Transverse colon (tissue), 4 donors: ENCODE results near the gene C10orf53. TPM values are rescaled to one million over a fixed set of nuclear protein-coding genes. Genes with fewer than 3 reads are reported as not detected.

Experiments used
- DNase-seq: peaks from one replicate; pipeline ENCODE4 v3.0.0-alpha.2; 2019
- H3K27ac ChIP-seq, 4 donors: fragments of 200-600 bp; sonication (generic); 2 replicates each; pipeline ENCODE4 v1.5.1; 2016 to 2018; ENCODE audit warnings: inconsistent platforms in 4 of 4
- H3K27me3 ChIP-seq: fragments of 200-600 bp; sonication (generic); 2 replicates; pipeline ENCODE4 v1.5.1; 2017; ENCODE audit warnings: inconsistent platforms
- H3K36me3 ChIP-seq, 4 donors: fragments of 200-600 bp; sonication (generic); 2 replicates each; pipeline ENCODE4 v1.5.1; 2017 to 2019; ENCODE audit warnings: inconsistent platforms in 4 of 4
- H3K4me1 ChIP-seq, 4 donors: fragments of 200-600 bp; sonication (generic); 2 replicates each; pipeline ENCODE4 v1.5.1; 2017 to 2020; ENCODE audit warnings: inconsistent platforms in 4 of 4
- H3K4me3 ChIP-seq, 4 donors: fragments of 200-600 bp; sonication (generic); 1 replicate in 1 of 4; 2 replicates in 3 of 4; pipeline versions ENCODE4 v1.5.1 to v1.6.1; 2017 to 2019; ENCODE audit warnings: inconsistent platforms in 4 of 4
- H3K9me3 ChIP-seq, 2 donors: fragments of 200-600 bp; sonication (generic); 2 replicates each; pipeline ENCODE4 v1.5.1; 2017 to 2019; ENCODE audit warnings: inconsistent platforms in 2 of 2
- EP300 ChIP-seq: sonication (generic); formaldehyde crosslinking; IDR thresholded peaks from one replicate; pipeline ENCODE4 v1.6.1; 2017; ENCODE audit warnings: antibody characterized with exemption, low read depth
- POLR2A ChIP-seq: fragments of 450-650 bp; IDR thresholded peaks from one replicate; pipeline ENCODE4 v1.6.1; 2016; ENCODE audit warnings: antibody characterized with exemption, mild to moderate bottlenecking, moderate library complexity
- POLR2AphosphoS5 ChIP-seq, 3 donors: sonication (generic); formaldehyde crosslinking; IDR thresholded peaks; one replicate each; pipeline ENCODE4 v1.6.1; 2016; ENCODE audit warnings: antibody characterized with exemption in 3 of 3
- WGBS, 2 donors: methylation state at CpG; one replicate each; pipeline ENCODE4 v1.1.5; 2018; ENCODE audit warnings: low coverage in 1 of 2; 5-methylcytosine and 5-hydroxymethylcytosine counted together
- in situ Hi-C, 4 donors: fragments of 200-750 bp; cut with MboI; loops; one replicate each; pipeline versions ENCODE4 v1.15.0 to v1.15.1; 2017; ENCODE audit warnings: low sequenced_read_pairs in 3 of 4, low pct_ligation_motif_present in 1 of 4, low pct_unique_long_range_greater_than_20kb in 1 of 4
- intact Hi-C: fragments of 100-400 bp; cut with DNase I; formaldehyde crosslinking; loops from one replicate; pipeline ENCODE4 v1.15.1; 2023; ENCODE audit warnings: low total_unique reads
- total RNA-seq, 4 donors: library from RNA; depleted of rRNA; stranded (reverse); fragments of >200 nt; gene quantifications; one replicate each; pipeline ENCODE4 v1.1.0, GENCODE V29; 2016
- TF ChIP-seq, protein P1 (sequence below), 5 experiments: fragments of 200-600 bp in 3 of 5; fragments of 450-650 bp in 2 of 5; sonication (generic) in 3 of 5; IDR thresholded peaks; 1 replicate in 2 of 5; 2 replicates in 3 of 5; pipeline ENCODE4 v1.5.1; 2016 to 2017; ENCODE audit warnings: antibody characterized with exemption in 5 of 5, inconsistent platforms in 3 of 5, mild to moderate bottlenecking in 2 of 5, moderate library complexity in 1 of 5

C10orf53 gene
- total RNA-seq, 4 donors from 2014 or later, result not detected

DNA sequence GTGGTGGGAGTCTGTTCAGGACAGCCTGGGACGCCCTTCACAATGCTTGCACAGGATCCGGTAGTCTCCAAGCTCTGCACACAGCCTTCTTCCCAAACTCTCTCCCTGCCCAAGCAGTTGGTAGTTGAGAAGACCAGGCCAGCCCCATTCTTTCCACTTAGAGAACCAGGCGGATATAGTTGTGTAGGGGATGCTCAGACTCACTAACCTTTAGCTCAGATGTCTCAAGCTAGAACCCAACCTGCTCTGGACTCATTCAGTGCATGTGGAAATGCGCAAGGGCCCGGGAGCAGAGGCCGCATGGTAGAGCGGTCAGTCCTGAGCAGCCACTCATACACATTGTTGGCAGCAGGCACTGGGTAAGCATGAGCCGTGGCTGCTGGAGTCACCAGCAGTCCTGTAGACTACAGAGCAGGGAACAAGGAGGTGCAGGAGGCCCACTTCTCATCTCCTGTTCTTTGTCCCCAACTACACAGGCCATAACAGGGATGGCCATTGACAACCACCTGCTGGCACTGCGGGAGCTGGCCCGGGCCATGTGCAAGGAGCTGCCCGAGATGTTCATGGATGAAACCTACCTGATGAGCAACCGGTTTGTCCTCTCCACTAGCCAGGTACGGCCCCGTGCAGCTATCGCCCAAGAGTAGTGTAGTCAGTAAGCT, 17.2 kb upstream of the C10orf53 start:
- Histone ChIP-seq H3K27me3 (no peaks in the 10 kb centered on the region), H3K4me3 (no peak overlapping the region), H3K36me3 (no peaks in the 10 kb centered on the region), H3K9me3 (no peaks in the 10 kb centered on the region), H3K27ac (no peak overlapping the region), H3K4me1 (no peaks in the 10 kb centered on the region)
- 89% methylated on average over 15 of the region's 15 CpGs; no CpG with 5 or more reads in 1 of the 2 donors for whole genome bisulfite sequencing, 2 donors
- no peak for DNase-seq
- in situ Hi-C loops (no loop called here), intact Hi-C loops (no loop called here)
- no peak for TF ChIP-seq POLR2A
- TF ChIP-seq, protein P1, sequence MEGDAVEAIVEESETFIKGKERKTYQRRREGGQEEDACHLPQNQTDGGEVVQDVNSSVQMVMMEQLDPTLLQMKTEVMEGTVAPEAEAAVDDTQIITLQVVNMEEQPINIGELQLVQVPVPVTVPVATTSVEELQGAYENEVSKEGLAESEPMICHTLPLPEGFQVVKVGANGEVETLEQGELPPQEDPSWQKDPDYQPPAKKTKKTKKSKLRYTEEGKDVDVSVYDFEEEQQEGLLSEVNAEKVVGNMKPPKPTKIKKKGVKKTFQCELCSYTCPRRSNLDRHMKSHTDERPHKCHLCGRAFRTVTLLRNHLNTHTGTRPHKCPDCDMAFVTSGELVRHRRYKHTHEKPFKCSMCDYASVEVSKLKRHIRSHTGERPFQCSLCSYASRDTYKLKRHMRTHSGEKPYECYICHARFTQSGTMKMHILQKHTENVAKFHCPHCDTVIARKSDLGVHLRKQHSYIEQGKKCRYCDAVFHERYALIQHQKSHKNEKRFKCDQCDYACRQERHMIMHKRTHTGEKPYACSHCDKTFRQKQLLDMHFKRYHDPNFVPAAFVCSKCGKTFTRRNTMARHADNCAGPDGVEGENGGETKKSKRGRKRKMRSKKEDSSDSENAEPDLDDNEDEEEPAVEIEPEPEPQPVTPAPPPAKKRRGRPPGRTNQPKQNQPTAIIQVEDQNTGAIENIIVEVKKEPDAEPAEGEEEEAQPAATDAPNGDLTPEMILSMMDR (IDR thresholded peaks at IDR 0.05), result no peak
- no peak for TF ChIP-seq EP300
- no peak for TF ChIP-seq POLR2AphosphoS5 (IDR thresholded peaks at IDR 0.05)

DNA sequence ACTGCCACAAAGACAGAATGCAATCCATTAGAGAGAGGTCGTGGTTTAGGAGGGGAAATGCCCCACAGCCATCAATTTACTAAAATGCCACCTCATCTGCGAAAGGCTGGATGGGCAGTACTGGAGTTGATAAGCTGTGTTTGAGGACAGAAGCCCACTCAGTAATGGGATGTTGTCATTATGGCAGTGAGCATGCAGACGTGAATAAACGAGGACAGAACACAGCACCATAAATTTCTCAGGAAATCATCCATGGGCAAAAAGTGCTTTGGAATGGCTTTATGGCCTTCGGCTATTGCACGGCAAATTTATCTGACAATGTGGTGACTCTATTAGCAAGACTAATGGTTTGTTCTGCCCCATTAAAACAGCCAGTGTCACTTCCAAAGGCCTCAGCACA, 15.9 kb upstream of the C10orf53 start:
- DNase-seq, result no peak
- Histone ChIP-seq H3K4me1 (no peaks in the 10 kb centered on the region), H3K4me3 (no peak overlapping the region), H3K36me3 (no peaks in the 10 kb centered on the region), H3K27me3 (no peaks in the 10 kb centered on the region), H3K27ac (no peak overlapping the region), H3K9me3 (no peaks in the 10 kb centered on the region)
- intact Hi-C loops (no loop called here), in situ Hi-C loops (no loop called here)
- TF ChIP-seq POLR2A (no peak), EP300 (no peak), POLR2AphosphoS5 (IDR thresholded peaks at IDR 0.05) (no peak)
- TF ChIP-seq, protein P1 (IDR thresholded peaks at IDR 0.05), result no peak
- 45 to 82% methylated on average over 6 of the region's 6 CpGs for WGBS, 2 donors

DNA sequence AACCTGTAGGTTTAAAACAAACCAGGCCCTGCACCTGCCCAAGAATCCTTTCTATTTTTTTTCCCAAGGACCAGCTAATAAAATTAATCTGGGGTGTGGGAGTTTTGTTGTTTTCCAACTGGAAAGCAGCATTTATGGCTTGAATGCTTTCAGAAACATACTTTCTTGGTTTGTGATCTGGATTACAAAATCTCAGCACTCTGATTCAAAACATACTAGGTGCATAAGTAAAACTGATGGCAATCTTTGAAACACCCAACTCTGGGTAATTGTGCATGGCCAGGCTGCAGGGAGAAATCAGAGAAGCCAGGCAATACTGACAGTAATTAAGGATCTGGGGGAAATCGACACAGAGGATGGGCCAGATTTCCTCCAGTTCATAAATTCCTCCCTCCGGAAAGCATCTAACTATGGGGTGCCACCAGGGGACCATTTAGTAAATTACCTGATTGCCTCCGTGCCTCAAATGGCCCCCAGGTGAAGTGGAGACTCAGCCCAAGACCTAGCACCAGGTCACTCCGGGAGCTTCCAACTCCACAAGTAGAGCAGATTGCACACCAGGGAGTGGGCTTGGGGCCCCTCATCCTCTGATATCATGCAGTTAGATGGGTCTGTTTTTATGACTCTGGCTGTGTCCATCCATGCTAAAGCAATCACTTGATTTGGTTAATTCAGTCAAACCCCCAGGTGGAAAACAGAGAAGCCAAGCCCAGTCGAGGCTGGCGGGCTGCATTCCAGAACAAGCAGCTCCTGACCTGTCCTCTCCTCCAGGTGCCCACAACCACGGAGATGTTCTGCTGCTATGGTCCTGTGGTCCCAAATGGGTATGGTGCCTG, 15.2 kb upstream of the C10orf53 start:
- WGBS, 2 donors, result 38 to 75% methylated on average over 1 to 7 of the region's 7 CpGs
- H3K27me3 ChIP-seq, result no peaks in the 10 kb centered on the region
- intact Hi-C loops, result no loop called here
- no peak overlapping the region for H3K4me3 ChIP-seq
- in situ Hi-C loops, result no loop called here
- H3K36me3 ChIP-seq, result no peaks in the 10 kb centered on the region
- H3K27ac ChIP-seq, result no peak overlapping the region
- no peak for DNase-seq
- H3K9me3 ChIP-seq, result no peaks in the 10 kb centered on the region
- no peaks in the 10 kb centered on the region for H3K4me1 ChIP-seq
- TF ChIP-seq POLR2A (no peak), EP300 (no peak), POLR2AphosphoS5 (IDR thresholded peaks at IDR 0.05) (no peak)
- TF ChIP-seq, protein P1 (IDR thresholded peaks at IDR 0.05), result no peak

DNA sequence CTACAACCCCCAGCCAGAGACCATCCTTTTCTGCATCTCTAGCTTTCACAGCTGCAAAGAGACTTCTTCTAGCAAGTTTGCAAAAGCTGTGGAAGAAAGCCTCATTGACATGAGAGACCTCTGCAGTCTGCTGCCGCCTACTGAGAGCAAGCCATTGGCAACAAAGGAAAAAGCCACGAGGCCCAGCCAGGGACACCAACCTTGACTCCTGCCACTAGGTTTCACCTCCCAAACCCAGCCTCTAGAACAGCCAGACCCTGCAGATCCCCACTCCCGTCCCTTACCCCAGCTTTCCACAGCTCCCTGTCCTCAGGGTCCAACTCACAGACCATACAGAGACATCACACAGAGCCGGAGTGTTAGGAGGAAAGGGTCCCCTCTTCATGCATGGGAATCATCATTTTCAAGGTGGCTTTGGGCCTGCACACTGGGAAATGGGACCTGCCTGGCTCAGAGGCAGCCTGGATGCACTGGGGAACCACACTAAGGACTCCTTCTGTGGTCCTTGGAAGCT, 14.6 kb upstream of the C10orf53 start:
- Histone ChIP-seq H3K9me3 (no peaks in the 10 kb centered on the region), H3K4me1 (no peaks in the 10 kb centered on the region), H3K36me3 (no peaks in the 10 kb centered on the region), H3K4me3 (no peak overlapping the region), H3K27me3 (no peaks in the 10 kb centered on the region), H3K27ac (no peak overlapping the region)
- intact Hi-C loops, result no loop called here
- TF ChIP-seq POLR2A (no peak), EP300 (no peak), POLR2AphosphoS5 (IDR thresholded peaks at IDR 0.05) (no peak)
- TF ChIP-seq, protein P1 (IDR thresholded peaks at IDR 0.05), result no peak
- DNase-seq, result no peak
- WGBS, 2 donors, result 71 to 86% methylated on average over 1 to 4 of the region's 4 CpGs
- in situ Hi-C loops, result no loop called here
